SK-N-SH treated with all-trans-retinoic acid at 6 μM for 48 hours (cell line): ENCODE measurements around the gene ZNF587.
"Not testable (repeated sequence)": the region's sequence is repeated elsewhere in the genome, so short reads cannot be mapped to it uniquely, and the experiment has no call there.

Experiments used
- ATAC-seq: fragments of 200-7000 bp; cut with Tn5 transposase; 3 replicates; pipeline ENCODE4 v1.9.1; 2020; ENCODE audit warnings: mild to moderate bottlenecking, moderate library complexity
- ARNTL ChIP-seq: fragments of 450-650 bp; formaldehyde crosslinking; IDR thresholded peaks from 2 replicates; pipeline ENCODE4 v1.5.0; 2020; ENCODE audit warnings: low read depth, mild to moderate bottlenecking, moderate library complexity, borderline replicate concordance
- BACH2 ChIP-seq: fragments of 250-450 bp; sonication (Bioruptor Pico); IDR thresholded peaks from 2 replicates; pipeline ENCODE4 v1.9.0; 2021; ENCODE audit warnings: mild to moderate bottlenecking, borderline replicate concordance
- CSDC2 ChIP-seq: fragments of 250-450 bp; sonication (Bioruptor Pico); IDR thresholded peaks from 2 replicates; pipeline ENCODE4 v1.5.0; 2020; ENCODE audit warnings: mild to moderate bottlenecking, moderate library complexity
- ESRRG ChIP-seq: fragments of 250-450 bp; sonication (Bioruptor Pico); IDR thresholded peaks from 2 replicates; pipeline ENCODE4 v1.6.1; 2021; ENCODE audit warnings: mild to moderate bottlenecking
- GLIS3 ChIP-seq: fragments of 250-450 bp; sonication (Bioruptor Pico); IDR thresholded peaks from 2 replicates; pipeline ENCODE4 v1.5.0; 2020; ENCODE audit warnings: mild to moderate bottlenecking, moderate library complexity
- ISL1 ChIP-seq: fragments of 250-450 bp; sonication (Bioruptor Pico); IDR thresholded peaks from 2 replicates; pipeline ENCODE4 v2.1.2; 2022; ENCODE audit warnings: mild to moderate bottlenecking, moderate library complexity
- OSR1 ChIP-seq: fragments of 250-450 bp; sonication (Bioruptor Pico); IDR thresholded peaks from 2 replicates; pipeline ENCODE4 v1.8.0; 2022; ENCODE audit warnings: moderate library complexity, mild to moderate bottlenecking, inconsistent platforms
- PATZ1 ChIP-seq: fragments of 250-450 bp; sonication (Bioruptor Pico); IDR thresholded peaks from 2 replicates; pipeline ENCODE4 v1.8.0; 2020; ENCODE audit warnings: mild to moderate bottlenecking, moderate library complexity, borderline replicate concordance
- POU6F1 ChIP-seq: fragments of 250-450 bp; sonication (Bioruptor Pico); IDR thresholded peaks from 2 replicates; pipeline ENCODE4 v1.8.0; 2021; ENCODE audit warnings: low read depth, mild to moderate bottlenecking, moderate library complexity, borderline replicate concordance
- PPARA ChIP-seq: fragments of 250-450 bp; sonication (Bioruptor Pico); IDR thresholded peaks from 2 replicates; pipeline ENCODE4 v1.5.0; 2020; ENCODE audit warnings: mild to moderate bottlenecking, borderline replicate concordance
- RARB ChIP-seq: fragments of 250-450 bp; sonication (Bioruptor Pico); IDR thresholded peaks from 2 replicates; pipeline ENCODE4 v1.8.0; 2021; ENCODE audit warnings: mild to moderate bottlenecking, moderate library complexity
- TCF4 ChIP-seq: fragments of 250-450 bp; sonication (Bioruptor Pico); IDR thresholded peaks from 2 replicates; pipeline ENCODE4 v1.8.0; 2021; ENCODE audit warnings: mild to moderate bottlenecking, moderate library complexity, borderline replicate concordance
- TOX ChIP-seq: fragments of 250-450 bp; sonication (Bioruptor Pico); IDR thresholded peaks from 2 replicates; pipeline ENCODE4 v1.8.0; 2021; ENCODE audit warnings: mild to moderate bottlenecking, moderate library complexity, borderline replicate concordance
- TSHZ2 ChIP-seq: fragments of 250-450 bp; sonication (Bioruptor Pico); IDR thresholded peaks from 2 replicates; pipeline ENCODE4 v1.5.0; 2020; ENCODE audit warnings: mild to moderate bottlenecking, moderate library complexity
- ZC3H10 ChIP-seq: fragments of 250-450 bp; sonication (Bioruptor Pico); IDR thresholded peaks from 2 replicates; pipeline ENCODE4 v1.5.1; 2021; ENCODE audit warnings: mild to moderate bottlenecking, moderate library complexity
- ZFP3 ChIP-seq: fragments of 250-450 bp; sonication (Bioruptor Pico); IDR thresholded peaks from 2 replicates; pipeline ENCODE4 v1.5.0; 2020; ENCODE audit warnings: mild to moderate bottlenecking, moderate library complexity
- ZFP30 ChIP-seq: fragments of 450-650 bp; formaldehyde crosslinking; IDR thresholded peaks from 2 replicates; pipeline ENCODE4 v1.5.0; 2022; ENCODE audit warnings: mild to moderate bottlenecking, moderate library complexity
- ZNF565 ChIP-seq: fragments of 450-650 bp; formaldehyde crosslinking; conservative IDR thresholded peaks from 2 replicates; pipeline ENCODE4 v1.5.0; 2020; ENCODE audit warnings: low read depth, mild to moderate bottlenecking, moderate library complexity
- ZNF8 ChIP-seq: fragments of 450-650 bp; formaldehyde crosslinking; IDR thresholded peaks from 2 replicates; pipeline ENCODE4 v1.5.0; 2020; ENCODE audit warnings: mild to moderate bottlenecking, moderate library complexity

ZNF587 gene

GRCh38 chr19:57823608-57824007 is 26.1 kb upstream of the ZNF587 start:
- not testable (repeated sequence) for ATAC-seq

- no peak for TF ChIP-seq BACH2
- TF ChIP-seq ZNF565 (CRISPR knock-in tag), result no peak
- no peak for TF ChIP-seq OSR1 (CRISPR knock-in tag)
- TF ChIP-seq ZFP30 (CRISPR knock-in tag), result no peak
- no peak for TF ChIP-seq TSHZ2 (CRISPR knock-in tag)
- no peak for TF ChIP-seq ISL1 (CRISPR knock-in tag)
- no peak for TF ChIP-seq ZFP3
- TF ChIP-seq TCF4 (CRISPR knock-in tag), result no peak
- no peak for TF ChIP-seq CSDC2 (CRISPR knock-in tag)
- no peak for ATAC-seq
Measured at GRCh38 chr19:57825511-57825910, 24.1 kb upstream of the ZNF587 start.

GRCh38 chr19:57829316-57829715 is 20.3 kb upstream of the ZNF587 start:
- ATAC-seq, result no peak

GRCh38 chr19:57830071-57830602 is 19.5 kb upstream of the ZNF587 start, which contains the start of gene ZNF587B:
Gene ZNF587B, plus strand, starts transcription at chr19:57830299. Its CDS starts 230 bp downstream, at chr19:57830529.
- ATAC-seq, result peak; percentile 55; the same call in 2 of the 3 replicates
- no peak for TF ChIP-seq RARB (CRISPR knock-in tag)
- no peak for TF ChIP-seq POU6F1
- TF ChIP-seq ZFP30 (CRISPR knock-in tag), result no peak
- no peak for TF ChIP-seq ZC3H10 (CRISPR knock-in tag)
- TF ChIP-seq PPARA (CRISPR knock-in tag), result no peak
- no peak for TF ChIP-seq ARNTL (CRISPR knock-in tag)
- TF ChIP-seq PATZ1 (CRISPR knock-in tag), result no peak
- TF ChIP-seq CSDC2 (CRISPR knock-in tag), result no peak
- TF ChIP-seq BACH2, result no peak
- no peak for TF ChIP-seq ZFP3
- no peak for TF ChIP-seq ZNF8 (CRISPR knock-in tag)
- no peak for TF ChIP-seq ESRRG (CRISPR knock-in tag)

More at GRCh38 chr19:57829316-57829715, 20.3 kb upstream of the ZNF587 start:
- TF ChIP-seq ZFP30 (CRISPR knock-in tag) (no peak), TSHZ2 (CRISPR knock-in tag) (no peak), ZFP3 (no peak), GLIS3 (CRISPR knock-in tag) (no peak), TOX (CRISPR knock-in tag) (no peak), PATZ1 (CRISPR knock-in tag) (no peak), ZC3H10 (CRISPR knock-in tag) (no peak)
